GM12873 (cell line): ENCODE results near the gene ROBO1.

ENCODE experiments used
- CTCF ChIP-seq: IDR thresholded peaks from 2 replicates; pipeline ENCODE4 v1.5.1; 2012; ENCODE audit warnings: low read depth, mild to moderate bottlenecking, moderate library complexity, low read length, control low read depth; ENCODE audit not compliant: insufficient read depth; ENCODE audit errors: missing control alignments

ROBO1 gene

GRCh38 chr3:79423417-79423816 lies 344.4 kb downstream of the ROBO1 start:
- no peak for TF ChIP-seq CTCF

GRCh38 chr3:79421273-79421672 lies 346.5 kb downstream of the ROBO1 start:
- no peak for TF ChIP-seq CTCF

- no peak for TF ChIP-seq CTCF
Observed at GRCh38 chr3:79418855-79419621, 348.8 kb downstream of the ROBO1 start.

- TF ChIP-seq CTCF = no peak
Observed at GRCh38 chr3:79415356-79415755, 352.4 kb downstream of the ROBO1 start.

GRCh38 chr3:79414806-79415205 lies 353.0 kb downstream of the ROBO1 start:
- TF ChIP-seq CTCF = no peak

- TF ChIP-seq CTCF = no peak
Observed at GRCh38 chr3:79414035-79414434, 353.8 kb downstream of the ROBO1 start.

GRCh38 chr3:79412537-79412936 lies 355.3 kb downstream of the ROBO1 start:
- TF ChIP-seq CTCF = no peak
